H1 (cell line): Measurements from ENCODE around the gene UFSP2. TPM values are rescaled to one million over a fixed set of nuclear protein-coding genes. Genes with fewer than 3 reads are reported as not detected.

ENCODE experiments used
- CTCF ChIA-PET: fragments of 300-600 bp; sonication (Branson Sonifier 250); formaldehyde crosslinking; loops from one replicate; lab custom pipeline; 2021; ENCODE audit not compliant: partially characterized antibody; lab: Charles Lee
- POLR2A ChIA-PET: fragments of 300-600 bp; sonication (Branson Sonifier 250); formaldehyde crosslinking; loops from one replicate; lab custom pipeline; 2021; ENCODE audit warnings: inconsistent platforms; ENCODE audit not compliant: partially characterized antibody; lab: Charles Lee
- DNase-seq, 2 experiments: peaks; one replicate each; pipeline versions ENCODE4 v3.0.0 to v3.0.0-alpha.2; 2010 to 2022; ENCODE audit warnings: low spot score in 2 of 2, low read depth in 1 of 2, mixed read lengths in 1 of 2
- FAIRE-seq: peaks from 2 replicates; lab custom pipeline; 2011; peaks lifted over from hg19 to GRCh38; lab: Jason Lieb, UNC
- H2AFZ ChIP-seq: 2 replicates; pipeline ENCODE4 v1.8.1; 2012; ENCODE audit warnings: low read length, inconsistent platforms
- H2AK5ac ChIP-seq: 2 replicates; pipeline ENCODE4 v1.6.1; 2013; ENCODE audit warnings: low read depth, low read length
- H2BK120ac ChIP-seq: replicated peaks from 2 replicates; pipeline ENCODE3; 2013; ENCODE audit warnings: low read depth, low read length, inconsistent platforms
- H2BK12ac ChIP-seq: 2 replicates; pipeline ENCODE4 v1.6.1; 2013; ENCODE audit warnings: low read depth, low read length
- H2BK15ac ChIP-seq: 2 replicates; pipeline ENCODE4 v1.6.1; 2013; ENCODE audit warnings: low read length
- H2BK20ac ChIP-seq: 2 replicates; pipeline ENCODE4 v1.6.1; 2013; ENCODE audit warnings: low read length
- H2BK5ac ChIP-seq: 2 replicates; pipeline ENCODE4 v1.6.1; 2013; ENCODE audit warnings: low read depth, low read length
- H3K14ac ChIP-seq: 2 replicates; pipeline ENCODE4 v1.6.1; 2013; ENCODE audit warnings: inconsistent platforms; ENCODE audit not compliant: insufficient read length
- H3K18ac ChIP-seq: 2 replicates; pipeline ENCODE4 v1.6.1; 2013; ENCODE audit warnings: low read length; ENCODE audit errors: extremely low read depth
- H3K23ac ChIP-seq: 2 replicates; pipeline ENCODE4 v1.6.1; 2013; ENCODE audit warnings: inconsistent platforms; ENCODE audit not compliant: insufficient read length
- H3K23me2 ChIP-seq: 2 replicates; pipeline ENCODE4 v1.6.1; 2013; ENCODE audit warnings: low read depth, low read length
- H3K27ac ChIP-seq: 2 replicates; pipeline ENCODE4 v1.6.1; 2011; ENCODE audit warnings: low read depth, low read length, inconsistent platforms
- H3K27me3 ChIP-seq, 4 experiments: replicated peaks in 1 of 4; 1 replicate in 1 of 4; 2 replicates in 3 of 4; pipeline versions ENCODE4 v1.6.1 to v1.8.1; 2011 to 2013; ENCODE audit warnings: low read length in 3 of 4, mild to moderate bottlenecking in 3 of 4, inconsistent platforms in 2 of 4, mixed read lengths in 2 of 4, moderate library complexity in 1 of 4; ENCODE audit not compliant: control insufficient read depth in 3 of 4, insufficient read depth in 3 of 4; ENCODE audit errors: extremely low read depth in 1 of 4
- H3K36me3 ChIP-seq, 4 experiments: 2 replicates each; pipeline versions ENCODE4 v1.6.1 to v1.8.1; 2011 to 2013; ENCODE audit warnings: mild to moderate bottlenecking in 4 of 4, low read length in 3 of 4, moderate library complexity in 2 of 4, control low read depth in 1 of 4, inconsistent platforms in 1 of 4; ENCODE audit not compliant: insufficient read depth in 4 of 4, control insufficient read depth in 2 of 4
- H3K4ac ChIP-seq: replicated peaks from 2 replicates; pipeline ENCODE3; 2013; ENCODE audit warnings: low read length, low read depth, mixed read lengths, inconsistent platforms; ENCODE audit not compliant: insufficient read length
- H3K4me1 ChIP-seq, 4 experiments: replicated peaks in 1 of 4; 1 replicate in 1 of 4; 2 replicates in 3 of 4; pipeline versions ENCODE4 v1.6.1 to v1.8.1; 2011 to 2013; ENCODE audit warnings: low read length in 3 of 4, inconsistent platforms in 2 of 4, mixed read lengths in 1 of 4; ENCODE audit not compliant: insufficient read depth in 4 of 4, control insufficient read depth in 3 of 4
- H3K4me2 ChIP-seq, 2 experiments: 2 replicates each; pipeline versions ENCODE4 v1.6.1 to v1.8.1; 2011 to 2013; ENCODE audit warnings: low read depth in 2 of 2, low read length in 2 of 2, control low read depth in 1 of 2, inconsistent platforms in 1 of 2, mild to moderate bottlenecking in 1 of 2; ENCODE audit not compliant: insufficient read depth in 1 of 2
- H3K4me3 ChIP-seq, 4 experiments: fragments of 200-600, 300-600 bp in 1 of 4; sonication (generic), shearing (Covaris generic), sonication (Bioruptor Twin) in 1 of 4; 2 replicates each; pipeline versions ENCODE4 v1.5.1 to v1.8.1; 2011 to 2016; ENCODE audit warnings: low read length in 4 of 4, low read depth in 3 of 4, control low read depth in 2 of 4, inconsistent platforms in 2 of 4, mild to moderate bottlenecking in 2 of 4, mixed read lengths in 1 of 4, moderate library complexity in 1 of 4; ENCODE audit not compliant: insufficient read depth in 2 of 4; ENCODE audit errors: extremely low read depth in 1 of 4
- H3K56ac ChIP-seq: replicated peaks from 2 replicates; pipeline ENCODE3; 2013; ENCODE audit warnings: low read depth, mild to moderate bottlenecking, mixed read lengths, low read length, inconsistent platforms; ENCODE audit not compliant: insufficient read length
- H3K79me1 ChIP-seq: 2 replicates; pipeline ENCODE4 v1.6.1; 2013; ENCODE audit warnings: low read depth, low read length, control low read depth
- H3K79me2 ChIP-seq, 2 experiments: 2 replicates each; pipeline versions ENCODE4 v1.6.1 to v1.8.1; 2012 to 2013; ENCODE audit warnings: low read length in 2 of 2, mild to moderate bottlenecking in 2 of 2, inconsistent platforms in 1 of 2; ENCODE audit not compliant: insufficient read depth in 2 of 2, control insufficient read depth in 1 of 2
- H3K9ac ChIP-seq, 4 experiments: replicated peaks in 1 of 4; 1 replicate in 1 of 4; 2 replicates in 3 of 4; pipeline versions ENCODE4 v1.6.1 to v1.8.1; 2011 to 2013; ENCODE audit warnings: low read depth in 3 of 4, low read length in 3 of 4, control low read depth in 2 of 4, mild to moderate bottlenecking in 2 of 4, moderate library complexity in 2 of 4, inconsistent platforms in 1 of 4; ENCODE audit errors: extremely low read depth in 1 of 4
- H3K9me3 ChIP-seq, 2 experiments: 2 replicates each; pipeline versions ENCODE4 v1.6.1 to v1.8.1; 2012 to 2013; ENCODE audit warnings: mild to moderate bottlenecking in 2 of 2, moderate library complexity in 2 of 2, control low read depth in 1 of 2, inconsistent platforms in 1 of 2, low read depth in 1 of 2, low read length in 1 of 2, mixed read lengths in 1 of 2; ENCODE audit not compliant: insufficient read depth in 2 of 2
- H4K20me1 ChIP-seq, 2 experiments: replicated peaks in 1 of 2; 2 replicates each; pipeline versions ENCODE3 to v1.8.1; 2011 to 2013; ENCODE audit warnings: inconsistent platforms in 2 of 2, low read length in 2 of 2, mild to moderate bottlenecking in 1 of 2; ENCODE audit not compliant: insufficient read depth in 2 of 2, control insufficient read depth in 1 of 2
- H4K5ac ChIP-seq: 2 replicates; pipeline ENCODE4 v1.6.1; 2013; ENCODE audit warnings: low read length, low read depth, mixed read lengths, inconsistent platforms; ENCODE audit not compliant: insufficient read length
- H4K8ac ChIP-seq: 2 replicates; pipeline ENCODE4 v1.8.0; 2013; ENCODE audit warnings: mild to moderate bottlenecking, moderate library complexity, low read length, inconsistent platforms; ENCODE audit not compliant: insufficient read depth; ENCODE audit errors: extremely low read depth
- H4K91ac ChIP-seq: replicated peaks from 2 replicates; pipeline ENCODE3; 2013; ENCODE audit warnings: low read length, mixed read lengths, inconsistent platforms; ENCODE audit not compliant: insufficient read length
- CHD1 ChIP-seq: IDR thresholded peaks from 2 replicates; pipeline ENCODE4 v1.6.1; 2012; ENCODE audit warnings: low read depth, low read length, improper control_type of control experiment
- JUND ChIP-seq: IDR thresholded peaks from 2 replicates; pipeline ENCODE4 v1.6.1; 2011; ENCODE audit warnings: mild to moderate bottlenecking, improper control_type of control experiment, low read length
- KDM4A ChIP-seq: IDR thresholded peaks from one replicate; pipeline ENCODE4 v1.7.1; 2012; ENCODE audit warnings: low read depth, mild to moderate bottlenecking, moderate library complexity, low read length, inconsistent platforms; ENCODE audit not compliant: severe bottlenecking
- SP1 ChIP-seq: IDR thresholded peaks from 2 replicates; pipeline ENCODE4 v1.6.1; 2011; ENCODE audit warnings: low read depth, low read length
- WGBS, 2 experiments: shearing (Covaris generic) in 1 of 2; methylation state at CpG; one replicate each; pipeline versions ENCODE4 v1.1.6 to v1.1.7; 2013 to 2015; ENCODE audit warnings: low lambda C conversion rate in 2 of 2, mixed read lengths in 2 of 2, inconsistent platforms in 1 of 2, low coverage in 1 of 2, missing lambda C conversion rate in 1 of 2; ENCODE audit not compliant: insufficient replicate concordance in 2 of 2, insufficient coverage in 1 of 2, insufficient read length in 1 of 2; ENCODE audit errors: extremely low coverage in 1 of 2, missing lambda C conversion rate in 1 of 2; 5-methylcytosine and 5-hydroxymethylcytosine counted together
- polyA plus RNA-seq, 7 experiments: library from polyadenylated mRNA; depleted of rRNA in 3 of 7; stranded (reverse) in 5 of 7; unstranded in 2 of 7; fragments of >200 nt in 5 of 7; fragments of 200-250 nt in 2 of 7; gene quantifications; 1 replicate in 5 of 7; 2 replicates in 1 of 7; 4 replicates in 1 of 7; pipeline versions ENCODE4 v1.2.1 to v1.2.3, GENCODE V29; 2011 to 2013; ENCODE audit warnings: missing spikeins in 2 of 7, mixed read lengths in 2 of 7
- total RNA-seq: library from RNA; stranded (reverse); fragmentation: NEBNext Ultra II Directional; extraction: Animal tissue kit (Norgen Biotek cat#: 25700); gene quantifications from 2 replicates; pipeline ENCODE4 v1.2.1, GENCODE V29; 2021

Gene UFSP2
- total and polyA plus RNA-seq, 2 of the 8 experiments (the other 6 are each of a cell fraction or from before 2014, with no cell fraction given), result 22.9 to 26.0 TPM

DNA sequence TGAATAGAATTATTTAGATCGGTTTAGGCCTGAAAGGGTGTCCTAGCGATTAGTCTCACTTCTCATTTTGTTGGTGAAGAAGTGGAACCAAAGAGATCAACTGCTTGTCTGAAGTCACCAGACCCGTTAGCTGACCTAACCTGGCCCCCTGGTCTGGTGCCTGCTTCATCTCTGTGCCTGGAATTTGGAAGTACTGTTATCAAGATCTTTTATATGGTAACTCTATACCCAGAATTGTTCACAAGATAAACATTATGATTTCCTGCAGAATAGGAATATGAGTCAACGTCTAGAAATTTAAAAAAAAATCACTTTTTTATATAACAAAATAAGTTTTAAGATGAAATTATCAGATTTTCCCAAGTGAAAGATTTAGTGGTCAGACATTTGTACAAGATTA, 67.2 kb downstream of the UFSP2 start:
- no peak overlapping the region for H2BK5ac ChIP-seq
- ChIA-PET CTCF (no interaction called here), POLR2A (interaction anchor here (0.7 kb wide), 1 partner anchor 319 kb away, joined by 3 read pairs; no protein-coding TSS in a partner anchor)
- no peak overlapping the region for H3K14ac ChIP-seq
- H2AK5ac ChIP-seq, result no peak overlapping the region
- H3K56ac ChIP-seq, result no peak overlapping the region
- FAIRE-seq, result no peak
- H2AFZ ChIP-seq, result no peak overlapping the region
- no peaks in the 10 kb centered on the region for H3K79me2 ChIP-seq
- H3K9me3 ChIP-seq, result no peaks in the 10 kb centered on the region
- H3K4ac ChIP-seq, result no peak overlapping the region
- no peak overlapping the region for H2BK120ac ChIP-seq
- H4K20me1 ChIP-seq, result no peaks in the 10 kb centered on the region
- no peak overlapping the region for H4K5ac ChIP-seq
- H3K4me3 ChIP-seq, result no peak overlapping the region
- H3K18ac ChIP-seq, result no peak overlapping the region
- peaks cover 0 to 3% (median 0%) of the 10 kb centered on the region in 4 experiments; a peak in 2 of 7 replicates for H3K4me1 ChIP-seq
- no peak overlapping the region for H2BK15ac ChIP-seq
- DNase-seq, result no peak
- no peak overlapping the region for H2BK20ac ChIP-seq
- no peaks in the 10 kb centered on the region for H3K23me2 ChIP-seq
- no peak overlapping the region for H3K27ac ChIP-seq
- H3K9ac ChIP-seq, result no peak overlapping the region
- H2BK12ac ChIP-seq, result no peak overlapping the region
- no peak overlapping the region for H4K8ac ChIP-seq
- no peak overlapping the region for H3K23ac ChIP-seq
- no peak overlapping the region for H4K91ac ChIP-seq
- no peak overlapping the region for H3K4me2 ChIP-seq
- 84% methylated on average over 4 of the region's 4 CpGs; no CpG with 5 or more reads in 1 of the 2 experiments for WGBS, 2 experiments
- no peaks in the 10 kb centered on the region for H3K79me1 ChIP-seq
- H3K27me3 ChIP-seq, result no peaks in the 10 kb centered on the region
- H3K36me3 ChIP-seq, result peaks cover 0 to 11% (median 3%) of the 10 kb centered on the region in 4 experiments; a peak in 4 of 8 replicates
- TF ChIP-seq KDM4A (no peak), CHD1 (no peak), SP1 (no peak), JUND (no peak)
